Activated naive CD4-positive, alpha-beta T cell treated with anti-CD3 and anti-CD28 coated beads, Interleukin-2, amount 50 U/mL, for 72 hours (primary cell): ENCODE measurements around the gene HOXB3. TPM values are rescaled to one million over a fixed set of nuclear protein-coding genes. Genes with fewer than 3 reads are reported as not detected.

Source experiments
- ATAC-seq, 2 donors: fragments of 150-1000 bp; cut with Tn5 transposase; 2 replicates each; pipeline ENCODE4 v1.10.0; 2021; ENCODE audit warnings: mild to moderate bottlenecking in 2 of 2, moderate library complexity in 2 of 2
- DNase-seq, 2 donors: peaks; one replicate each; pipeline ENCODE4 v3.0.0; 2021 to 2022; ENCODE audit warnings: low spot score in 2 of 2
- H3K27ac Mint-ChIP-seq, 2 donors: one replicate each; pipeline ENCODE4 v1.8.0; 2022; ENCODE audit warnings: mild to moderate bottlenecking in 2 of 2, mixed read lengths in 2 of 2
- H3K36me3 Mint-ChIP-seq, 2 donors: one replicate each; pipeline ENCODE4 v1.8.0; 2022; ENCODE audit warnings: mixed read lengths in 2 of 2
- H3K9me3 Mint-ChIP-seq, 2 donors: one replicate each; pipeline ENCODE4 v1.8.0; 2022; ENCODE audit warnings: mixed read lengths in 2 of 2
- total RNA-seq, 2 donors: library from RNA; stranded (reverse); gene quantifications; one replicate each; pipeline ENCODE4 v1.2.3, GENCODE V29; 2022

Gene HOXB3
- total RNA-seq, 2 donors from 2014 or later, result 1.6 to 3.1 TPM

DNA sequence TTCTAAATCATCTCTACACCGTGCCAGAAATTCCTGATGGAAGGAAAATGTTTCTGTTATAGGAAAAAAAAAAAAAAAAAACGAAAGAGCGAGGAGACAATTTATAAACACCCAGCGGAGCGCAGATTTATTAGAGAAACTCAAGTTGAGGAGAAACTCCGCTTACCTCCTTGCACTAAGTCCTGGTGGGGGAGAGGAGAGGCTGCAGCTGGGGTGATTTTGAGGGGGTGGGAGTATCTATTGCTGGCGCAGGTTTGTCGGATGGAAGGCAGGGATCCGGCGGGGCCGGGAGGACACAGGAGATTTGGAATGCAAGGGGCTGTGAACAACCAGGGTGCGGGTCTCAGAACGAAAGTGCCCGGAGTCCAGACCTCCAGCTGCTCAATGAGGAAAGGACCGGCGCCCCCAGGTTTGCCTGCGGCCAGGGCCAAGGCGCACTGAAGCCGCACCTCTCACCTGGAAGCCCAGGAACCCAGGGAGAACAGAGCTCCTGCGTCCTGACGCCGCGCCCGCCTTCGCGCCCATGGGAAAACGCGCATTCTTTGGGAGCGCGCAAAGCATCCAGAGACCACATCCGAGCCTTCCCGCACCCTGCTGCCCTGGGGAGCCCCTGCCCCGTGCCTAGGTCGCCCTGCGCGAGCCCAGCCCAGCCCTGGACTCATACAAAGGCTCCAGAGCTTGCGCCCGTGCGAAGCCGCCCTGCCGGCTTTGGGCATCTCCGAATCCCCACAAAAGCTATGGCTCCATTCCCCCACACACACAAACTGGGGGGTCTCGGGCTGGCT is 27.6 kb upstream of the HOXB3 start:
- H3K27ac Mint-ChIP-seq, result peak overlapping the region in 1 of 2 donors; percentile 5
- H3K36me3 Mint-ChIP-seq, result peaks cover 0 to 7% of the 10 kb centered on the region in 2 donors
- DNase-seq, result no peak
- H3K9me3 Mint-ChIP-seq, result no peaks in the 10 kb centered on the region
- no peak for ATAC-seq

DNA sequence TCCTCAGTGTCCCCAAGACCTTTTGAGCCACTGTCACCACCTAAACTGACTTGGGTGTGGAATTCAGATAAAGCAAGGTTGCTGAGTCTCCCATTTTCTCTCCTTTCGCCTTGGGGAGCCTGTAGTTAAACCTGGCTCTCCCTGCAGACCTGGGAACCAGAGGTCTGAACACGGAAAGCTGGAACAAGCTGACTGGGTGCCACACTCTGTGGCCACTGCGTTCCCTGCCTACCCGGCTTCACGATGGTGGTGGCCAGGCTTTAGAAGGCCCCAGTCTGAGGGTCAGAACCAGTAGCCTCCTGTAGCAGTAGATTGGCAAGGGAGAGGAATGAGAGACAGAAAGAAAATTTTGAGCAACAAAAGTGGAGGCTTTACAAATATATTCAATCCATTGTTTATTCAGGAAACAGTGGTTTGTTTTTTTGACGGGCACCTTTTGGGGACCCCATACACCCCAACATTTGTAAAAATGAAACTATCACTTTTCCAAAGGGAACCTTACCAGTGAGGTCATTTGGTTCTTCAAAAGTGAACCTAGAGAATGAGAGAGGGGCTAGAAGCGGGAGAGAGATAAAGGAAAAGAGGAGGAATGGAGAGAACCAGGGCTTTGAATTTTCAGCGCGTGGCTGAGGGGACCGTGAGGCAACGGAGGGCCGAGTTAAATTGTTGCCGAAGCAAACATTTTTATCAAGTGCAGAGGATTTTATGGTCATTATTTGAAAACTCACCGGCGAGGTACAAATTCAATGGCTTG is 26.9 kb upstream of the HOXB3 start:
- no peak for DNase-seq
- H3K9me3 Mint-ChIP-seq, result no peaks in the 10 kb centered on the region
- no peak for ATAC-seq
- peaks cover 0 to 7% of the 10 kb centered on the region in 2 donors for H3K36me3 Mint-ChIP-seq
- no peak overlapping the region for H3K27ac Mint-ChIP-seq

- ATAC-seq, result no peak
- no peak for DNase-seq
- Mint-ChIP-seq H3K27ac (no peak overlapping the region), H3K36me3 (peaks cover 0 to 10% of the 10 kb centered on the region in 2 donors), H3K9me3 (no peaks in the 10 kb centered on the region)
Measured at GRCh38 chr17:48615963-48616716, 26.1 kb upstream of the HOXB3 start.

GRCh38 chr17:48615047-48615962 is 25.3 kb upstream of the HOXB3 start, which contains the start of gene HOXB8:
Gene HOXB8, minus strand, starts transcription at chr17:48615292. Its CDS starts 588 bp downstream, at chr17:48614704.
- DNase-seq (no peak), ATAC-seq (no peak)
- Mint-ChIP-seq H3K9me3 (no peaks in the 10 kb centered on the region), H3K27ac (no peak within 1 kb of the TSS), H3K36me3 (peaks cover 0 to 15% of the 10 kb centered on the region in 2 donors)

DNA sequence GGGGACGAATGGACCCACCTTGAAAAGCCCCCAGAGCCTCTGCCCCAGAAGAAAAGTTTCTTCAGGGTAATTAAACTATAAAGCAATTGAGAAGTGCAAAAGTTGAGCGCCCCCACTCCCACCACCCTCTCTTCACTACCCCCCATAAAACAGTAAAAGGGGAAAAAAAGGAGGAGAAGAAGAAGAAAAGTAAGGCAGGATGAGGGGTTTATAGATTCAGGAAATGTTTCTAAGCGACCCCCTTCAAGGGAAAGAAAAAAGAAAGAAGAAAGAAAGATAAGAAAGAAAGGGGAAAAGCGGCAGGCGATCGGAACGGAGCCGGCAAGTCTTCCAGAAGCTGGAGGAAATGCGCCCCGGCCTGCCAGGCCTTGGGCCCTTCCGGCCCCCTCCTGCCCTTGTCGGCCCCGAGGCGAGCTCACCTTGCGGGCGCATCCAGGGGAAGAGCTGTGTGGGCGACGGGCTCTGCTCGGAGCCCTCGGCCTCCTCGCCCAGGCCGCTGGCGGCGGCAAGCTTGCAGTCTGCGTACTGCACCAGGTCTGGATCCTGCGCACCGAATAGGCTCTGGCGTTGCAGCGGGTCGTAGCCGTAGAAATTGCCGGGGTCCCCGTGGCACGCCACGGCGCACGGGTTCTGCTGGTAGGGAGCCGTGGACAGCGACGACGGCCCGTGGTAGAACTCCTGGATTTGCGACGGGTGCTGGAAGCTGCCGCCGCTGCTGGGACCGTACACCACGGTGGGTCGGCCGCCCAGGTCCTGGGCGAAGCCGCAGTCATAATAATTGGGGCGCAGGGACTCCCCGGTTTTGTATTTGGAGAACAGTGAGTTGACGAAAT is 24.0 kb upstream of the HOXB3 start:
- Mint-ChIP-seq H3K27ac (no peak overlapping the region), H3K9me3 (no peaks in the 10 kb centered on the region), H3K36me3 (peaks cover 0 to 15% of the 10 kb centered on the region in 2 donors)
- no peak for DNase-seq
- ATAC-seq, result peak in 1 of 2 donors; percentile 23

DNA sequence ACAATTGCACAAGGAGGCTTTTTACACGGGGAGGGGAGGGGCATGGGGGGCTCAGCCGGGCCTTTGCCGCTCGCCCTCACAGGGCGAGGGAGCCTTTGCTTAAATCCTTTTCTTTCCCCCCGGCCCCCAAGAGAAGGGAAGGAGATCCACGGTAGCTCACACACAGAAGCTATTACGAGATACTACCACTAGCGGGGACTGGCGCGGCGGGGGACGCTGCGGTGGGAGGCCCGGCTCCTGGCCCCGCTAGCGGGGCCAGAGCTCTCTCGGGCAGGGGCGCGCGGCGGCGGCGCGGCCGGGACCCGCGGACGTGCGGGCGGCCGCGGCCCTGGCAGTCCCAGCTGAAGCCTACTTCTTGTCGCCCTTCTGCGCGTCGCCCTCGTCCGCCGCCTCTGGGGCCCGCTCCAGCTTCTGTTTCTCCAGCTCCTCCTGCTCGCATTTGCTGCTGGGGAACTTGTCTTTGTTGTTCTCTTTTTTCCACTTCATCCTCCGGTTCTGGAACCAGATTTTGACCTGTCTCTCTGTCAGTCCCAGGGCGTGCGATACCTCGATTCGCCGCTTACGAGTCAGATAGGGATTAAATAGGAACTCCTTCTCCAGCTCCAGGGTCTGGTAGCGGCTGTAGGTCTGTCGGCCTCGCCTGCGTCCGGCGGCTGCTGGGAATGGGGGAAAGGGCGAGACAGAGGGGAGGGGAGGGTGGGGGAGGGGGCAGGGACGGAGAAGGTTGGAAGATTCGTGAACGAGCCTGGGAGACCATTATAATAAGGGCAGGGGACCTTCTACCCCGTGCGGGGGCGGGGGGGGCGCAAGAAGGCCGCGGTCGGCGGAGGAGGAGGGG is 23.0 kb upstream of the HOXB3 start:
- H3K9me3 Mint-ChIP-seq, result no peaks in the 10 kb centered on the region
- peak overlapping the region in 1 of 2 donors; percentile 22 for H3K27ac Mint-ChIP-seq
- DNase-seq (no peak), ATAC-seq (peak; percentile 21 to 64)
- peaks cover 0 to 15% of the 10 kb centered on the region in 2 donors for H3K36me3 Mint-ChIP-seq

GRCh38 chr17:48612456-48612853 is 22.4 kb upstream of the HOXB3 start:
- DNase-seq, result no peak
- ATAC-seq, result peak in 1 of 2 donors; percentile 8
- Mint-ChIP-seq H3K9me3 (no peaks in the 10 kb centered on the region), H3K27ac (peak overlapping the region in 1 of 2 donors; percentile 22), H3K36me3 (peaks cover 0 to 15% of the 10 kb centered on the region in 2 donors)

DNA sequence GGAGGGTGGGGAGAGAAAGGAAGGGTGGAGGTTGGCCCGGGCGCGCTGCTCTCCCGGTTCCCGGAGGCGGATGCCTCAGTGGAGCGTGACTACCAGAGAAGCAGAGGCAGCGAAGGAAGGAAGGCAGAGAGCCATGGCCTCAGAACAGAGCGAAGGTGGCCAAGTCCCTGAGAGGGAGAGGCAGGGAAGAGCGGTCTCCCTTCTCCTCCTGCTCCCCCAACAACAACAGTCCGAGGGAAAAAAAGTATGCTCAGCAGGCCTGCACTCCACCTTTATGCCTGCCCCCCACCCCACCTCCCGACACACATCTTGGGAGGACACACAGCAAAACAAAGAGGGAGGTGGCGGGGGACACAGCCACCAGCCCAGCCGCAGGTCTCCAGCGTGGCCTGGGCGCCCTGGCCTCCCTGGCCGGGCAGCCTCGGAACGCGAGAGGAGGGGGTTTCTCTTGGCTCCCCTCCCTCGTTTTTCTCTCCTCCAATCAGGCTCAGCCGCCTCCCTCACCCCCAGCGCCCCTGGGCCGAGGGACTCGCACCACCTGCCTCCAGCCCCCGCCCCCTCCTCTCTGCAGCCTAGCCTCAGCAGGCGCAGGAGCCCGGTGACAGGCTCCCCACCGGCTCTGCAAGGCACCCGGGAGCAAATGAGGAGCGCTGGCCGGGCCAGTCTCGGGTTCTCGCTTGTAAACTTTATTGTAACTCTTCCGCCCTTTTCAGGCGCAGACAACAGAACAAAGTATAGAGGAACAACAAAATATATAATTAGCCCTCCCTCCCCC is 21.8 kb upstream of the HOXB3 start:
- DNase-seq (no peak), ATAC-seq (peak in 1 of 2 donors; percentile 27)
- H3K9me3 Mint-ChIP-seq, result no peaks in the 10 kb centered on the region

GRCh38 chr17:48611213-48611612 is 21.2 kb upstream of the HOXB3 start:
- peak; percentile 2 to 7 for ATAC-seq
- Mint-ChIP-seq H3K27ac (peak overlapping the region; percentile 4 to 44), H3K9me3 (no peaks in the 10 kb centered on the region), H3K36me3 (peaks cover 0 to 8% of the 10 kb centered on the region in 2 donors)
- DNase-seq, result no peak

More for the DNA sequence above, 21.8 kb upstream of the HOXB3 start:
- H3K36me3 Mint-ChIP-seq, result peaks cover 0 to 12% of the 10 kb centered on the region in 2 donors
- H3K27ac Mint-ChIP-seq, result no peak overlapping the region

DNA sequence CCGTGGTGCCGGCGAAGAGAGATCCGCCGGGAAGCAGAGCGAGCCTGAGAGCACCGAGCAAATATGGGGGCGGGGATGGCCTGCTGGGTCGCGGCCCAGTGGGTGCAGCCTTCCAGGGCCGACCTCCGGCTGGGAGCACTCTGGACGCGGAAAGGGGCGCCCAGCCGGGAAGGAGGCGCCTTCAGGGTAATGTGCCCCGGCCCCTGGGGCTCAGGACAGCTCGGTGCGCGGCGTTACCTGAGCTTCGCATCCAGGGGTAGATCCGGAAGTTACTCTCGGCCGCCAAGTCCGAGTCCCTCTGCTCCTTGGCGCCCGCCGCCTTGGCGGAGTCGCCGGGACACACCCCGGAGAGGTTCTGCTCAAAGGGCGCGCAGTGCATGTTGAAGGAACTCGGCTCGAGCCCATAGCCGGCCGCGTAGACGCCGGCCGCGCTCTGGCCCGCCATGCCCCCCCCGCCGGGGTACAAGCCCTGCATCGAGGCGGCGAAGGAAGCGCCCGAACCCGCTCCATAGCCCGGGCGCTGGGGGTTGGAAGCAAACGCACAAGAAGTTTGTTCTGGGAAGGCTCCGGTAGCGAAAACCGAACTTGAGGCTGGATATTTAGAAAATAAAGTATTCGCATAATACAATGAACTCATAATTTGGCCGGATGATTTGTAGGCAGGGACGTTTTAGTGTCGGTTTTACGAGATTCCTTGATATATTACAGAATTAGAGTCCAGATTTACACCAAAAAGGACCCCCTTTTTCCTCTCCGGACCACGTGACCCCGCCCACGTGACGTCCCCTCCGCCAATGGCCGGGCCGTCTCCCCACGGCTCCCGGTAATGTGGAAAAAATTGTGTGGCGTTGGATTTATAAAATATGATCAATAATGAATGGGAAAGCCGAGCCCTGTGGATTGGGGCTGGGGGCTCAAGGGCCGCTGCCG is 20.5 kb upstream of the HOXB3 start, which contains the start of gene HOXB7:
Gene HOXB7, minus strand, starts transcription at position 736 of the 930 bp plus-strand sequence. Its CDS starts 99 bp downstream, at position 637.
- ATAC-seq (peak; percentile 42 to 60), DNase-seq (peak in 1 of 2 donors; percentile 71)
- Mint-ChIP-seq H3K9me3 (no peaks in the 10 kb centered on the region), H3K36me3 (peaks cover 0 to 8% of the 10 kb centered on the region in 2 donors), H3K27ac (peak within 1 kb of the TSS; percentile 4 to 44)

DNA sequence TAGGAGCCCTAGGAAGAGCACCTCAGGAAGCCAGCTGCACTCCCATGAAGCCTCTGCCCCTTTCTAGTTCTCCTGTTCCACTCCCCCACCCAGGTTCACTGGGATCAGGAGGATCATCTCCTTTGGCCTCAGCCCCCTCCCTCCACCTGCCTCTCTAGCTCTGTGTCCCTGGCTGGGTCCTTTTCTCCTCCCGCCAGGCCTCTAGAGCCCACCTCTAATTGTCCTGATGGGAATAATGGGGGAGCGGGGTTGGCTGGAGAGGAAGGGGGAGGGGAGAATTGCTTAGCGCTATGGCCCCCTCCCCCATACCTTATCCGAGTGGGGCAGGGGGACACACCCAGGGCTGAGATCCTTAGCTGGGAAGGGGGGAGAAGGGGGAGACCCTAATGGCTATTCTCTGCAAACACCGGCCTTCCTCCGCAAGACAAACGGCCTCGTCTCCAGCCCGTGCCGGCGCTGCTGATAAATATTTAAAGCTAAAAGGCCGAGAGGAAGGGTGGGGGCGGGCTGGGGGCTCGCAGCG is 19.8 kb upstream of the HOXB3 start:
- Mint-ChIP-seq H3K9me3 (no peaks in the 10 kb centered on the region), H3K36me3 (peaks cover 0 to 8% of the 10 kb centered on the region in 2 donors), H3K27ac (no peak overlapping the region)
- DNase-seq, result no peak
- ATAC-seq, result no peak

DNA sequence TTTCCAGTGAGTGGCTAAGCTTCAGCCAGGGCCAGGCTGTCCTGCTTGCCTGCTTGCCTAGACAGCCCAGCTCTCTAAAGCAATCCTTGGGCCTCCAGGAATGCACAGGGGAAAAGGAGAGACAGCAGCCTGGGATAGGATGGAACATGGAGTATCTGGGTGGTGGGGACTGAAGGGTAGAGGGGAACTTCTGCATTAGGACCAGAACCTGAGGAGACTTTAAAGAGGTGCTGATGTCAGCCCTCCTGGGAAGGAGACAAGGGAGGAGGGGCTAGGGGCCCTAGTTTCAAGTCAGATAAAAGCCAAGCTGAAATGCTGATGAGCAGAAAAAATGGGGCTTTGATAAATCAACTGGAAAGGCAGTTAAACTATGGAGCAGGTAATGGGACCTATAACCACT is 19.0 kb upstream of the HOXB3 start:
- H3K9me3 Mint-ChIP-seq, result no peaks in the 10 kb centered on the region
- no peak overlapping the region for H3K27ac Mint-ChIP-seq
- ATAC-seq (no peak), DNase-seq (no peak)
- peaks cover 0 to 8% of the 10 kb centered on the region in 2 donors for H3K36me3 Mint-ChIP-seq
